KOPT-K1 (cell line): ENCODE measurements around the gene CEBPA.

Experiments
- H3K27ac ChIP-seq: fragments of 200-600 bp; sonication (generic); 2 replicates; pipeline ENCODE4 v1.5.1; 2016; ENCODE audit warnings: antibody characterized with exemption, mild to moderate bottlenecking, low read depth, low read length; ENCODE audit not compliant: poor library complexity, severe bottlenecking
- H3K36me3 ChIP-seq: fragments of 200-600 bp; sonication (generic); 2 replicates; pipeline ENCODE4 v1.5.1; 2017; ENCODE audit warnings: antibody characterized with exemption, mild to moderate bottlenecking, low read length, moderate library complexity; ENCODE audit not compliant: insufficient read depth
- H3K9me3 ChIP-seq: fragments of 200-600 bp; sonication (generic); 2 replicates; pipeline ENCODE4 v1.5.1; 2017; ENCODE audit warnings: antibody characterized with exemption, low read length, mild to moderate bottlenecking; ENCODE audit not compliant: insufficient read depth, poor library complexity, severe bottlenecking

Gene CEBPA

DNA sequence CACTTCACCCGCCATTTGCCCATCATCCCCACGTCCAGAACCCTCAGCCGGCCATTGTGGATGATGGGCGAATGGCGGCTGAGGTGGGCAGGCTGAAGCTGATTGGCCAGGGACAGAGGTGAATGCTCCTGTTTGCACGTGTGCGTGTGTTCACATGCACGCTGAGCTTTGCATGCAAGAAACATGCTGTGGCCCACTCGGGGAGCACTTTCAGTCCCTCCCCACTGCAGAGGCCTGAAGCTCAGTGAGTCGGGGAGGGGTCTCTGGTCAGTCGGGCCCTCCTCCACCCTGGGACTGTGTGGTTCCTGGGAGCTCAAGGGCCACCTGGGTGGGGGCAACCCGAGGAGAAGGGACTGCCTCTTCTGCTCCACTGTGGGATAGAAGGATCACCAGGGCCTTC lies 24.9 kb downstream of the CEBPA start:
- no peaks in the 10 kb centered on the region for H3K36me3 ChIP-seq
- no peaks in the 10 kb centered on the region for H3K9me3 ChIP-seq
- H3K27ac ChIP-seq, result no peak overlapping the region

DNA sequence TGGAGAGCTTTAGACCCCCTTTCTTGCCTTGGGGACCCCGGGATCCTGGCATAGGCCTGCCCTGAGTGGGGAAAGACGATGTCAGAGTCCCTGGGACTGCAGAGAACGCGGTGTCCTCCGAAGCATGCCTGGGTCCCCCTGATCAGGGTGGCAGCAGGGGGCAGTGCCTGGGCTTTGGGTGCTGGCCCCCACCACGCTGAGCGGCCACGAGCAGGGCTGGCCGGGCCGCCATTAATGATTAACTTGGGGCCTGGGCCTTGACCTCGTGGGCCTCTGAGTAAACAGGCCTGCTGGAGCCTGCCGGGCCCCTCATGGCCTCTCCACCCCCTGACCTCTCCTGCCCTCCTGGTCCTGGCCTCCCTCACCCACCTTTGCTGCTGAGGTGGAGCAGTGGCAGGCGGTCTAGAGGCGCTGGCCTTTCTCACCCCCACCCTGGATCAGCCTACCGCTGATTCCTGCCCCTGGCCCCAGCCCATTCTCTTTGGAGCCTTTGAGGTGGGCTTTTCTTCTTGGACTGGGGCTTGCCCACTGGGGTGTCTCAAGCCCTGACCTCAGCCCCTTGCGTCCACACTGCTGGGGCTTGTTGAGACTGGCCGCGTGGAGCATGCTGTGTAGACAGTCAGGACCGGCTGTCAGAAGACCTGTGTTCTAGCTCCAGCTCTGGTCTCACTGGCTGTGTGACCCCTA lies 26.3 kb downstream of the CEBPA start:
- H3K9me3 ChIP-seq, result no peaks in the 10 kb centered on the region
- no peak overlapping the region for H3K27ac ChIP-seq
- H3K36me3 ChIP-seq, result no peaks in the 10 kb centered on the region

DNA sequence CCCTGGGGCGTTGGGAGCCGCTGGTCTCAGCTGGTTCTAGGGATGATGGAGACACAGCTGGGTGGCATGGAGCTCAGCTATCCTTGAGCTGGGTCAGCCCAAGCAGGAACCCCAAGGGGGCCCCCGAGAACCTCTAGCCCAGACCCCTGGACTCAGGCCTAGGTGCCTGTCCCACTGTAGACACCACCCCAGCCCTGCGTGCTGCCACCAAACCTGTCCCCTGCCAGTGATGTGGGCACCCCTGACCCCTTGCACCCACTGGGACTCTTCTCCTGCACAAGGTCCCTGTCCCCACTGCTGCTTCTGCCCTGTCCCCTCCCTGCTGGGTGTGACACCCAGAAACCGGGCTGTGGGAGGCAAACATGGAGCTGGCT lies 26.8 kb downstream of the CEBPA start:
- no peak overlapping the region for H3K27ac ChIP-seq
- H3K9me3 ChIP-seq, result no peaks in the 10 kb centered on the region
- H3K36me3 ChIP-seq, result no peaks in the 10 kb centered on the region

- H3K27ac ChIP-seq, result no peak overlapping the region
- H3K36me3 ChIP-seq, result no peaks in the 10 kb centered on the region
- H3K9me3 ChIP-seq, result no peaks in the 10 kb centered on the region
These were observed 27.4 kb downstream of the CEBPA start for GRCh38 chr19:33274663-33275558.

DNA sequence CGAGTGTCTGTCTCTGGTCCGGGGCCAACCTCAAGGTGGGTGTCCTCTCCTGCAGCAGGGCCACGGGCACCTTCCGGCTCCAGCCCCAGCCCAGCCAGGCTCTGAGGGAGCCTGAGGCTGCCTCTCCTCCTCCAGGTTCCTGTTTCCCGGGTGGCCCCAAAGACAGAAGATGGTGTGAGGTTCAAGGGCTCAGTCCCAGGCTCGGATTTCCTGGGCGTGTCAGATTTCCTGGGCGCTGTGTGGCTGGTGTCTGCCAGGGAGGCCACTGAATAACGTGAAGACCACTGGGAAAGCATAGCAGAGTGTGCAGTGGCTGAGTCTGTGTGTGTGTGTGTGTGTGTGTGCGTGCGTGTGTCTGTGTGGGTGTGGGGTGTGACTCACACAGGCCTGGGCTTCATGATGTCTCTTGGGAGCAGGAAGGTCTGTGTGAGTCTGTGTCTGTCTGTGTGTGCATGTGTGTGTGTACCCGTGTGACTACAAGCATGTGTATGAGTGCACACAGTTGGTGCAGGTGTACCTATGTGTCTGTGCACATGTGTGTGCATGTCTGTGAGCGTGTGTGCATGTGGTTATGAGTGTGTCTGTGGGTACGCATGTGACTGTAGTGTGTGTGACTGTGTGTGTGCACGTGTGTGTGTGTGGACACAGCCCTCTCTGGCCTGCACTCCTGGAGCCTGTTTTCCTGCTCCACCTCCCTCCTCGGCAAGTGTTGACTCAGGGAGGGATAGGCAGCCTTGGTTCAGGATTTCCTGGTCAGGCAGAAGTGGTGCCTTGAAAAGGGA lies 28.3 kb downstream of the CEBPA start:
- Histone ChIP-seq H3K9me3 (no peaks in the 10 kb centered on the region), H3K27ac (no peak overlapping the region), H3K36me3 (no peaks in the 10 kb centered on the region)

DNA sequence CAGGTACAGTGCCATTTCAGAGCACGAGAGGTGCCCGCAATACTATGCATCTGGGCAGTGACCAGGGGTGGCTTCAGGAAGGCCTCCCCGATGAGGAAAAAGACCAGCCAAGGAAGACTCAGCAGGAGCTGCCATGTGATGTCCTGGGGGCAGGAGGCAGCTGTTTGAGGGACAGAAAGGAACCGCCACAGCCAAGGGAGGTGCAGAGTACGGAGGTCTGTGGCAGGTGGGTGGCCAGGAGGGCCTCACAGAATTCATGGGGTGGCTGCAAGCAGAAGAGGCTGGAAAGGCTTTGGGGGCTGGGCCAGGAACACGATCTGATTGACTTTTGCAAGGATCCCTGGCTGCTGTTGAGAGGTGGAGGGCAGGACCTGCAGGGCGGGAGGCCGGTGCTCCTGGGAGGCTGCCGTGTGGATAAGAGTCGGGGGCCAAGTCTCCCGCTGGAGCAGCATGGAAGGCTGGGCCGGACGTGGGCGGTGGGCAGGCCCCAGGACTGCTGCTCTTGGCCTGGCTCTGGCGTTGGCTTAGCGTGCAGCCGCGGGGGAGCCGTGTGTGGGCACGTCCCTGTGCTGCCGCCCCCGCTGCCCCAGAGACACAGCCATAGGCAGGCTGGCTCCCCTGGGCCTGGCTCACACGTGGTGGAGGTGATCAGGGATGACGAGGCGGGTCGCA lies 29.1 kb downstream of the CEBPA start:
- no peaks in the 10 kb centered on the region for H3K9me3 ChIP-seq
- no peaks in the 10 kb centered on the region for H3K36me3 ChIP-seq
- H3K27ac ChIP-seq, result no peak overlapping the region

GRCh38 chr19:33271246-33272021 lies 30.9 kb downstream of the CEBPA start:
- Histone ChIP-seq H3K27ac (no peak overlapping the region), H3K36me3 (no peaks in the 10 kb centered on the region), H3K9me3 (no peaks in the 10 kb centered on the region)

DNA sequence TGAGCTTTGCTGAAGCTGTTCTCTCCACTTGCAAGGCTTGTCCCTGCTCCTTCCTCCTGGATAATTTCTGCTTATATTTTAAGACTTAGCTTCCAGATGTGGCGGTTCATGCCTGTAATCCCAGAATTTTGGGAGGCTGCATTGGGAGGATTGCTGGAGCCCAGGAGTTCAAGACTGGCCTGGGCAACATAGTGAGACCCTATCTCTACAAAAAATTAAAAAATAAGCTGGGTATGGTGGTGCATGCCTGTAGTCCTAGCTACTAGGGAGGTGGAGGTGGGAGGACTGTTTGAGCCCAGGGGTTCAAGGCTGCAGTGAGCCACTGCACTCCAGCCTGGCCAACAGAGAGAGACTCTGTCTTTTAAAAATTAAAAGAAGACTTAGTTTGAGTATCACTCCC lies 31.6 kb downstream of the CEBPA start:
- H3K36me3 ChIP-seq, result no peaks in the 10 kb centered on the region
- no peak overlapping the region for H3K27ac ChIP-seq
- no peaks in the 10 kb centered on the region for H3K9me3 ChIP-seq

DNA sequence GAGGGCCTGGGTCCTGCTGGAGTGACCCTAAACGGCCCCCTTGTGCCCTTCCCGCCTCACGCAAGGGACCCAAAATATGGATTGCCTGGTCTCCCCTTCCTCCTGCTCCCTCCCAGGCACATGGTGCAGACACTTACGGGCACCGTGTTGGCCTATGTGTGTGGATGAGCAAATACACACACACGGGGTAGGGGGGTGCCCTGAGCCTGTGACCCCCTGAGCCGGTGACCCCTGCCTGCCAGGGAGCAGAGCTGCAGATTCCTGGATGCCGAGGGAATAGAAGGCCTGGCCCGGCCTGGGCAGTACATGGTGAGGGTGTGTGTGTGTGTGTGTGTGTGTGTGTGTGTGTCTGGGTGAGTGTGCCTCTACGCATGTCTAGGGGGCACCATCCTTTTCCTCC lies 33.3 kb downstream of the CEBPA start:
- no peaks in the 10 kb centered on the region for H3K36me3 ChIP-seq
- H3K9me3 ChIP-seq, result no peaks in the 10 kb centered on the region
- H3K27ac ChIP-seq, result no peak overlapping the region

DNA sequence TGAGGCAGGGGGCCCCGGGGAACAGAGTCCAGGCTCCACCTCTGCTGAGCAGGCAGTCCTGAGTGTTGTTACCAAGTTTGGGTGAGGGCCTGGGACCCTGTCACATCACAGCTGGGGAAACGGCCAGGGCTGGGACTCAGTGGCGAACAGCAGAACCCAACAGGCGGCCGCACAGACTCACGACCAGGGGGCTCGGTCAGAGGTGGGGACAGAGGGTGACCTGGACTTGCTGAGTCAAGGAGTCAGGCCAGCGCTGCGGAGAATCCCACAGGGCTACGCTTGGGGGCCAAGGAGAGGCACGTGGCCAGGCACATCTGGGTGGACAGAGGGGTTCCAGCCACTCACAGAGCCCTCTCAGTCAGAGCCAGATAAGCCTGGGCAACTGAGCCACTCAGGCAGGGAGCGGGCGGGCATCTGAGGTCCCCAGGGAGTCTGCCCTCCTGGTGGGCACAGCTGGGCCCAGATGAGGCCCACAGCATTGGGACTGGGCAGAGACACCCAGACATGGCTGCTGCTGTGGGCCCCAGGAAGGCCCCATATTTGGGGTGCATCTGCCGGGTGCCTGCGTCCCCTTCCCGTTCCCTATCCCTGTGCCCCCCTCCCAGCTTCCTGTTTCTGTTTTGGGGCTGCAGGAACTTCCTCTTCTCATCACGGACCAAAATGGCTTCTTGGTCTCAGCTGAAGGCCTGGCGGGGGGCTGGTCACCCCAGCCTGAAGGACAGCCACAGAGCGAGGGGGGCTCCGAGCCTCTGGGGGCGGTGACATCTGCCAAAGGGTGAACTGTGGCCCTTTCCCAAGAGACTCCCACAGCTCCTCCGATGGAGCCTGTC lies 34.0 kb downstream of the CEBPA start:
- no peak overlapping the region for H3K27ac ChIP-seq
- H3K9me3 ChIP-seq, result no peaks in the 10 kb centered on the region
- H3K36me3 ChIP-seq, result no peaks in the 10 kb centered on the region

GRCh38 chr19:33267706-33268105 lies 34.6 kb downstream of the CEBPA start:
- H3K27ac ChIP-seq, result no peak overlapping the region
- no peaks in the 10 kb centered on the region for H3K36me3 ChIP-seq
- no peaks in the 10 kb centered on the region for H3K9me3 ChIP-seq

GRCh38 chr19:33266974-33267484 lies 35.3 kb downstream of the CEBPA start:
- no peaks in the 10 kb centered on the region for H3K9me3 ChIP-seq
- H3K36me3 ChIP-seq, result no peaks in the 10 kb centered on the region
- H3K27ac ChIP-seq, result no peak overlapping the region

DNA sequence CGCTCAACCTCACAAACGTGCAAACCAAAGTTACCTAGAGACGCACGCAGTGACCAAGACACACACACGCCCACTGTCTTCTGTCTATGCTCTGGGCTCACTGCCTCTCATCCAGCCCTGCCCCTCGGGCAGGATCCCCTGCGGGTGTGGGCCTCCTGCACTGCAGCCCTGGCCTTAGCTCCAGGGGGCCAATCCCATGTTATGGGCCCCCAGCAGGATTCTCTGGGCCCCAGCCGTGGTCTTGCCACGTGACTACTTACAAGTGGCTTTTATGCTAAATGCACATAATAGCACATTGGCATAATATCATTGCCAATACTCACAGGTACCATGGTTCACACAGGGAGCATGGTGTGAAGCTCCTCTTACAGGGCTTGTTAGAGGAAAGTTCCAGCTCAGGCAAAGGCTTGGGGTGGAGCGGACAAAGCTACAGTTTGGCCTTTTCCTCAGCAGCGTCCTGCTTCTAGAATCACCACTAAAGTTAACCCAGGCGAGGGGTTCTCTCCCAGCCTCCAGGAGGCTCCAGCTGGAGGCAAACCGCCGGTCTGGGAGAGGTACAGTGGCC lies 37.4 kb downstream of the CEBPA start:
- Histone ChIP-seq H3K36me3 (no peaks in the 10 kb centered on the region), H3K27ac (no peak overlapping the region)

More for the DNA sequence above, 37.4 kb downstream of the CEBPA start:
- H3K9me3 ChIP-seq, result no peaks in the 10 kb centered on the region
